HCT116 (cell line): ENCODE results near the gene SPRING1. TPM values are rescaled to one million over a fixed set of nuclear protein-coding genes. Genes with fewer than 3 reads are reported as not detected.

ENCODE experiments used
- ATAC-seq: fragments of 200-7000 bp; cut with Tn5 transposase; 2 replicates; pipeline ENCODE4 v1.9.1; 2020; ENCODE audit warnings: mild to moderate bottlenecking, moderate library complexity
- BruUV-seq: library from RNA; stranded (reverse); fragments of 400-500 nt; replicated peaks from 2 replicates; lab custom pipeline; 2021; lab: Mats Ljungman, UMichigan
- CTCF ChIA-PET: fragments of 300-600 bp; sonication (Branson Sonifier 250); formaldehyde crosslinking; loops from one replicate; lab custom pipeline; 2021; ENCODE audit warnings: antibody characterized with exemption; lab: Charles Lee
- POLR2A ChIA-PET: fragments of 300-600, 350-600 bp; sonication (Branson Sonifier 250); formaldehyde crosslinking; loops from one replicate; lab custom pipeline; 2021; ENCODE audit warnings: antibody characterized with exemption; lab: Charles Lee
- RAD21 ChIA-PET, 2 experiments: fragments of 300-600 bp; sonication (Branson Sonifier 250); formaldehyde crosslinking; loops; one replicate each; lab custom pipeline; 2023; ENCODE audit warnings: low total read pairs in 2 of 2; ENCODE audit not compliant: uncharacterized antibody in 2 of 2, unreplicated experiment in 2 of 2, low non-redundant PET in 1 of 2; lab: Charles Lee
- DNase-seq: peaks from one replicate; pipeline ENCODE4 v3.0.0-alpha.2; 2010; ENCODE audit warnings: low read depth, low spot score
- H2AFZ ChIP-seq: fragments of 200-600 bp; shearing (Covaris generic), sonication (generic); 2 replicates; pipeline ENCODE4 v1.6.1; 2017; ENCODE audit warnings: low read depth, mixed run types, mixed read lengths, antibody characterized with exemption, low read length; ENCODE audit not compliant: poor library complexity, severe bottlenecking
- H3K27ac ChIP-seq: 2 replicates; pipeline ENCODE4 v1.5.1; 2012; ENCODE audit warnings: low read depth, low read length
- H3K27me3 ChIP-seq: fragments of 200-600 bp; sonication (generic); 2 replicates; pipeline ENCODE4 v1.6.1; 2016; ENCODE audit warnings: mixed run types, low read length, mixed read lengths; ENCODE audit not compliant: insufficient read depth
- H3K36me3 ChIP-seq, 2 experiments: fragments of 200-500 bp in 1 of 2; fragments of 200-600 bp in 1 of 2; sonication (Bioruptor generic) in 1 of 2; sonication (generic) in 1 of 2; 2 replicates each; pipeline versions ENCODE4 v1.5.1 to v1.6.1; 2014 to 2016; ENCODE audit warnings: low read length in 2 of 2, inconsistent platforms in 1 of 2, mixed read lengths in 1 of 2, mixed run types in 1 of 2; ENCODE audit not compliant: insufficient read depth in 2 of 2, control insufficient read depth in 1 of 2
- H3K4me1 ChIP-seq, 2 experiments: fragments of 200-600 bp in 1 of 2; sonication (generic) in 1 of 2; 2 replicates each; pipeline versions ENCODE4 v1.5.1 to v1.6.1; 2012 to 2017; ENCODE audit warnings: low read length in 2 of 2, inconsistent platforms in 1 of 2, mild to moderate bottlenecking in 1 of 2, mixed read lengths in 1 of 2, mixed run types in 1 of 2, moderate library complexity in 1 of 2; ENCODE audit not compliant: insufficient read depth in 2 of 2, control insufficient read depth in 1 of 2
- H3K4me2 ChIP-seq: fragments of 200-600 bp; sonication (generic); 2 replicates; pipeline ENCODE4 v1.6.1; 2017; ENCODE audit warnings: mixed run types, low read length, mixed read lengths
- H3K4me3 ChIP-seq, 2 experiments: fragments of 200-600 bp in 1 of 2; sonication (generic) in 1 of 2; replicated peaks in 1 of 2; 2 replicates each; pipeline ENCODE4 v1.5.1; 2011 to 2016; ENCODE audit warnings: low read length in 2 of 2, control low read depth in 1 of 2, low read depth in 1 of 2, mild to moderate bottlenecking in 1 of 2, mixed read lengths in 1 of 2, mixed run types in 1 of 2
- H3K79me2 ChIP-seq: fragments of 200-600 bp; sonication (generic); 2 replicates; pipeline ENCODE4 v1.6.1; 2017; ENCODE audit warnings: mild to moderate bottlenecking, mixed run types, low read length, moderate library complexity, mixed read lengths; ENCODE audit not compliant: insufficient read depth
- H3K9ac ChIP-seq: fragments of 200-600 bp; sonication (generic); 2 replicates; pipeline ENCODE4 v1.6.1; 2016; ENCODE audit warnings: low read length, mixed read lengths
- H3K9me2 ChIP-seq: fragments of 200-600 bp; sonication (generic), shearing (Covaris generic); 2 replicates; pipeline ENCODE4 v1.6.1; 2017; ENCODE audit warnings: mixed run types, mild to moderate bottlenecking, moderate library complexity; ENCODE audit not compliant: insufficient read depth
- H3K9me3 ChIP-seq, 2 experiments: fragments of 200-500 bp in 1 of 2; fragments of 200-600 bp in 1 of 2; sonication (Bioruptor generic) in 1 of 2; sonication (generic) in 1 of 2; 2 replicates each; pipeline ENCODE4 v1.6.1; 2014 to 2017; ENCODE audit warnings: low read length in 2 of 2, mixed read lengths in 2 of 2, inconsistent platforms in 1 of 2, low read depth in 1 of 2, mild to moderate bottlenecking in 1 of 2, mixed run types in 1 of 2, moderate library complexity in 1 of 2; ENCODE audit not compliant: control insufficient read depth in 1 of 2, insufficient read depth in 1 of 2
- H4K20me1 ChIP-seq: fragments of 200-600 bp; sonication (generic), shearing (Covaris generic); 2 replicates; pipeline ENCODE4 v1.6.1; 2017; ENCODE audit warnings: mixed run types, mild to moderate bottlenecking, moderate library complexity; ENCODE audit not compliant: insufficient read depth
- EGR1 ChIP-seq: IDR thresholded peaks from 2 replicates; pipeline ENCODE4 v1.6.1; 2012; ENCODE audit warnings: low read depth
- EZH2 ChIP-seq: fragments of 200-600 bp; sonication (generic); IDR thresholded peaks from 2 replicates; pipeline ENCODE4 v1.6.1; 2017; ENCODE audit warnings: antibody characterized with exemption, mixed run types
- EZH2phosphoT487 ChIP-seq: fragments of 200-600 bp; IDR thresholded peaks from 2 replicates; pipeline ENCODE4 v1.6.1; 2018; ENCODE audit warnings: antibody characterized with exemption, borderline replicate concordance
- FOSL1 ChIP-seq: IDR thresholded peaks from 2 replicates; pipeline ENCODE4 v1.6.1; 2012; ENCODE audit warnings: low read depth
- POLR2A ChIP-seq: IDR thresholded peaks from 2 replicates; pipeline ENCODE4 v1.7.0; 2011; ENCODE audit warnings: borderline replicate concordance; ENCODE audit not compliant: insufficient read depth, insufficient read length; ENCODE audit errors: extremely low read depth
- RAD21 ChIP-seq: IDR thresholded peaks from 2 replicates; pipeline ENCODE4 v1.6.1; 2012; ENCODE audit warnings: low read depth, mild to moderate bottlenecking
- SP1 ChIP-seq: IDR thresholded peaks from 2 replicates; pipeline ENCODE4 v1.6.1; 2012; ENCODE audit warnings: low read depth
- TCF7L2 ChIP-seq: IDR thresholded peaks from 2 replicates; pipeline ENCODE4 v1.7.0; 2011; ENCODE audit warnings: borderline replicate concordance, inconsistent platforms; ENCODE audit not compliant: insufficient read depth, insufficient read length; ENCODE audit errors: extremely low read depth
- ZNF274 ChIP-seq: fragments of 200-500 bp; sonication (Bioruptor generic); IDR thresholded peaks from 2 replicates; pipeline ENCODE4 v1.6.1; 2014; ENCODE audit warnings: mild to moderate bottlenecking, low read depth, low read length, inconsistent platforms
- intact Hi-C: fragments of 100-400 bp; cut with micrococcal nuclease; formaldehyde crosslinking; loops from 2 replicates; pipeline ENCODE4 v1.10.0; 2022
- total RNA-seq: library from RNA; stranded (reverse); gene quantifications from one replicate; pipeline ENCODE4 v1.2.1, GENCODE V29; 2021; ENCODE audit not compliant: unreplicated experiment
- TF ChIP-seq, protein P1 (sequence below): IDR thresholded peaks from 2 replicates; pipeline ENCODE4 v1.6.1; 2011; ENCODE audit warnings: mild to moderate bottlenecking, low read length, moderate library complexity; ENCODE audit not compliant: insufficient replicate concordance; ENCODE audit errors: extremely low read depth
- TF ChIP-seq, protein P2 (sequence below), 3 experiments: fragments of 200-600 bp in 1 of 3; sonication (generic) in 1 of 3; IDR thresholded peaks in 2 of 3; conservative IDR thresholded peaks in 1 of 3; 2 replicates each; pipeline ENCODE4 v1.5.1; 2012 to 2017; ENCODE audit warnings: low read depth in 2 of 3, low read length in 2 of 3, antibody characterized with exemption in 1 of 3, borderline replicate concordance in 1 of 3, control low read depth in 1 of 3, mild to moderate bottlenecking in 1 of 3, mixed read lengths in 1 of 3, mixed run types in 1 of 3, moderate library complexity in 1 of 3; ENCODE audit not compliant: insufficient read depth in 1 of 3
- TF ChIP-seq, protein P3 (sequence below): IDR thresholded peaks from 2 replicates; pipeline ENCODE4 v1.6.1; 2012
- TF ChIP-seq, protein P4 (sequence below): IDR thresholded peaks from 2 replicates; pipeline ENCODE4 v1.6.1; 2012; ENCODE audit warnings: low read depth

The SPRING1 gene
- total RNA-seq, 1 experiment from 2014 or later: 28.5 TPM

DNA sequence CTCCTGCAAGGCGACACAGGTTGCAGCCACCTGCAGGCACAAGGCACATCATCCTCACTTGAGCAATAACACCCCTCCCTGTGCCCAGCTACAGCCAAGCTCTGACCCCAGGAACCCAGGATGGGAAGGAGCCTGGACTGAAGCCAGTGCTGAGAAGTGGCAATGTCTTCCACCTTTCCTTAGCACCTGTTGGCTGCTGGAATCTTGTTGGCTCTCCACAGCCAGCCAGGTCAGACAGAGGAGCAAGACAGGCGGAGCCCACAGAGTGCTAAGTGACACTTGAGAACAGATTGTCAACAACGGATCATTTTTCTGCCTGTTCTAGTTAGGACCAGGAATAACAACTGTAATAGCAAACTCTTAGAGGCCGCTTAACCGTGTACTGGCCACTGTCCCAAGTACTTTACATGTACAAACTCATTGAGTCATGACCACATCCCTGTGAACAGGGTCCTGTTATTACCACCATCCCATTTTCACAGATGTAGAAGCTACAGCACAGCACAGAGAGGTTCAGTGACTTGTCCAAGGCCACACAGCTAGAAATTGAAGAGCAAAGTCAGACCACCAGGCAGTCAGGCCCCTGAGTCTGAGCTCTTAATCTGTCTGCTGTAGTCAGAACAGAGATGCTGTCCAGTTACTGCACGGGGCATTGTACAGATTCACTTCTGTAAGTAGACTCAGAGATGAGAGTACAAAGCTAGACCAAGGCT is 45.8 kb upstream of the SPRING1 start:
- Histone ChIP-seq H3K9me3 (no peaks in the 10 kb centered on the region), H3K9ac (no peak overlapping the region), H4K20me1 (no peaks in the 10 kb centered on the region), H3K36me3 (peaks cover 5 to 21% of the 10 kb centered on the region in 2 experiments; a peak in 3 of 4 replicates), H3K79me2 (no peaks in the 10 kb centered on the region), H3K4me2 (no peak overlapping the region), H3K4me1 (no peaks in the 10 kb centered on the region), H3K4me3 (no peak overlapping the region), H2AFZ (no peak overlapping the region), H3K27ac (no peak overlapping the region), H3K27me3 (no peaks in the 10 kb centered on the region), H3K9me2 (no peaks in the 10 kb centered on the region)
- no peak for DNase-seq
- intact Hi-C loops: no loop called here
- POLR2A ChIA-PET: no interaction called here
- CTCF ChIA-PET: no interaction called here
- ATAC-seq: no peak
- TF ChIP-seq SP1 (no peak), EZH2 (no peak), EZH2phosphoT487 (no peak), TCF7L2 (no peak), EGR1 (no peak), FOSL1 (no peak), RAD21 (no peak), POLR2A (no peak), ZNF274 (no peak)
- TF ChIP-seq, protein P1, sequence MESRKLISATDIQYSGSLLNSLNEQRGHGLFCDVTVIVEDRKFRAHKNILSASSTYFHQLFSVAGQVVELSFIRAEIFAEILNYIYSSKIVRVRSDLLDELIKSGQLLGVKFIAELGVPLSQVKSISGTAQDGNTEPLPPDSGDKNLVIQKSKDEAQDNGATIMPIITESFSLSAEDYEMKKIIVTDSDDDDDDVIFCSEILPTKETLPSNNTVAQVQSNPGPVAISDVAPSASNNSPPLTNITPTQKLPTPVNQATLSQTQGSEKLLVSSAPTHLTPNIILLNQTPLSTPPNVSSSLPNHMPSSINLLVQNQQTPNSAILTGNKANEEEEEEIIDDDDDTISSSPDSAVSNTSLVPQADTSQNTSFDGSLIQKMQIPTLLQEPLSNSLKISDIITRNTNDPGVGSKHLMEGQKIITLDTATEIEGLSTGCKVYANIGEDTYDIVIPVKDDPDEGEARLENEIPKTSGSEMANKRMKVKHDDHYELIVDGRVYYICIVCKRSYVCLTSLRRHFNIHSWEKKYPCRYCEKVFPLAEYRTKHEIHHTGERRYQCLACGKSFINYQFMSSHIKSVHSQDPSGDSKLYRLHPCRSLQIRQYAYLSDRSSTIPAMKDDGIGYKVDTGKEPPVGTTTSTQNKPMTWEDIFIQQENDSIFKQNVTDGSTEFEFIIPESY: no peak
- TF ChIP-seq, protein P2, sequence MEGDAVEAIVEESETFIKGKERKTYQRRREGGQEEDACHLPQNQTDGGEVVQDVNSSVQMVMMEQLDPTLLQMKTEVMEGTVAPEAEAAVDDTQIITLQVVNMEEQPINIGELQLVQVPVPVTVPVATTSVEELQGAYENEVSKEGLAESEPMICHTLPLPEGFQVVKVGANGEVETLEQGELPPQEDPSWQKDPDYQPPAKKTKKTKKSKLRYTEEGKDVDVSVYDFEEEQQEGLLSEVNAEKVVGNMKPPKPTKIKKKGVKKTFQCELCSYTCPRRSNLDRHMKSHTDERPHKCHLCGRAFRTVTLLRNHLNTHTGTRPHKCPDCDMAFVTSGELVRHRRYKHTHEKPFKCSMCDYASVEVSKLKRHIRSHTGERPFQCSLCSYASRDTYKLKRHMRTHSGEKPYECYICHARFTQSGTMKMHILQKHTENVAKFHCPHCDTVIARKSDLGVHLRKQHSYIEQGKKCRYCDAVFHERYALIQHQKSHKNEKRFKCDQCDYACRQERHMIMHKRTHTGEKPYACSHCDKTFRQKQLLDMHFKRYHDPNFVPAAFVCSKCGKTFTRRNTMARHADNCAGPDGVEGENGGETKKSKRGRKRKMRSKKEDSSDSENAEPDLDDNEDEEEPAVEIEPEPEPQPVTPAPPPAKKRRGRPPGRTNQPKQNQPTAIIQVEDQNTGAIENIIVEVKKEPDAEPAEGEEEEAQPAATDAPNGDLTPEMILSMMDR (IDR thresholded peaks at IDR 0.05 in 2 of 3, conservative IDR thresholded peaks at IDR 0.05 in 1 of 3; ENCODE audit: borderline replicate concordance in 1 of 3, insufficient read depth in 1 of 3, low read depth in 2 of 3, low read length in 2 of 3): no peak
- TF ChIP-seq, protein P3, sequence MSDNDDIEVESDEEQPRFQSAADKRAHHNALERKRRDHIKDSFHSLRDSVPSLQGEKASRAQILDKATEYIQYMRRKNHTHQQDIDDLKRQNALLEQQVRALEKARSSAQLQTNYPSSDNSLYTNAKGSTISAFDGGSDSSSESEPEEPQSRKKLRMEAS: no peak
- TF ChIP-seq, protein P4, sequence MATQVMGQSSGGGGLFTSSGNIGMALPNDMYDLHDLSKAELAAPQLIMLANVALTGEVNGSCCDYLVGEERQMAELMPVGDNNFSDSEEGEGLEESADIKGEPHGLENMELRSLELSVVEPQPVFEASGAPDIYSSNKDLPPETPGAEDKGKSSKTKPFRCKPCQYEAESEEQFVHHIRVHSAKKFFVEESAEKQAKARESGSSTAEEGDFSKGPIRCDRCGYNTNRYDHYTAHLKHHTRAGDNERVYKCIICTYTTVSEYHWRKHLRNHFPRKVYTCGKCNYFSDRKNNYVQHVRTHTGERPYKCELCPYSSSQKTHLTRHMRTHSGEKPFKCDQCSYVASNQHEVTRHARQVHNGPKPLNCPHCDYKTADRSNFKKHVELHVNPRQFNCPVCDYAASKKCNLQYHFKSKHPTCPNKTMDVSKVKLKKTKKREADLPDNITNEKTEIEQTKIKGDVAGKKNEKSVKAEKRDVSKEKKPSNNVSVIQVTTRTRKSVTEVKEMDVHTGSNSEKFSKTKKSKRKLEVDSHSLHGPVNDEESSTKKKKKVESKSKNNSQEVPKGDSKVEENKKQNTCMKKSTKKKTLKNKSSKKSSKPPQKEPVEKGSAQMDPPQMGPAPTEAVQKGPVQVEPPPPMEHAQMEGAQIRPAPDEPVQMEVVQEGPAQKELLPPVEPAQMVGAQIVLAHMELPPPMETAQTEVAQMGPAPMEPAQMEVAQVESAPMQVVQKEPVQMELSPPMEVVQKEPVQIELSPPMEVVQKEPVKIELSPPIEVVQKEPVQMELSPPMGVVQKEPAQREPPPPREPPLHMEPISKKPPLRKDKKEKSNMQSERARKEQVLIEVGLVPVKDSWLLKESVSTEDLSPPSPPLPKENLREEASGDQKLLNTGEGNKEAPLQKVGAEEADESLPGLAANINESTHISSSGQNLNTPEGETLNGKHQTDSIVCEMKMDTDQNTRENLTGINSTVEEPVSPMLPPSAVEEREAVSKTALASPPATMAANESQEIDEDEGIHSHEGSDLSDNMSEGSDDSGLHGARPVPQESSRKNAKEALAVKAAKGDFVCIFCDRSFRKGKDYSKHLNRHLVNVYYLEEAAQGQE: no peak
- RAD21 ChIA-PET: no interaction called here
- BruUV-seq: no TSS peak
